ENCODE results near the gene MYOT. TPM values are rescaled to one million over a fixed set of nuclear protein-coding genes. Genes with fewer than 3 reads are reported as not detected.

Gene MYOT
- total and polyA plus RNA-seq, 10 of the 15 experiments (the other 5 are each of a cell fraction or from before 2014, with no cell fraction given): 0.15 to 1.5 (median 0.53) TPM; not detected in 5

DNA sequence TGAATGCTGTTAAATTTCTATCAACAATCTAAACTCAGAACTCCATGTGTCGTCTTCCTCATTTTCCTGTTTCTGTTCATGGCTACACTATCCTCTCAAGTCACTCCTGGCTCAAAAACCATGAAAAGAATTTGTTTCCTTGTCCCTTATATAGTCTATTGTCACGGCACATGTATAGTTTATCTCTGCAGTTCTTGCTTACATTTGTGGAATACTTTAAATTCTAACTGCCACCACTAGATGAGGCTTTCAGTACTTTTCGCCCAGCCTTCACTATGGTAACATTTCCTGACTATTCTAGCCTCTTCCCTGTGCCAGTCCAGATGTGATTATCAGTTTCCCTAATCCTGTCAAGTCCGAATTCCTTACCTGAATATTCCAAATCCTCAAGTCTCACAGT is 56.2 kb downstream of the MYOT start:
- H2AFZ ChIP-seq (ENCODE audit: control insufficient read depth, low read depth, low read length): no peak overlapping the region
- POLR2A ChIA-PET: no interaction called here
- H3K27me3 ChIP-seq (replicated peaks in 1 of 2; ENCODE audit: control insufficient read depth in 2 of 2, insufficient read depth in 2 of 2, low read length in 1 of 2): no peaks in the 10 kb centered on the region
- in situ Hi-C loops (cut with MboI): no loop called here
- H3K9ac ChIP-seq (ENCODE audit: control insufficient read depth, insufficient read depth, low read length): no peak overlapping the region
- intact Hi-C loops (cut with micrococcal nuclease; ENCODE audit: unreplicated experiment): no loop called here
- H3K79me2 ChIP-seq (ENCODE audit: control insufficient read depth, insufficient read depth, low read length): no peaks in the 10 kb centered on the region
- H3K27ac ChIP-seq (ENCODE audit: control insufficient read depth, insufficient read depth): no peak overlapping the region
- no peaks in the 10 kb centered on the region for H3K9me3 ChIP-seq (replicated peaks; ENCODE audit: control insufficient read depth, insufficient read depth, low read length)
- no peak overlapping the region for H3K4me2 ChIP-seq (ENCODE audit: control insufficient read depth, insufficient read depth)
- no peak overlapping the region for H3K4me3 ChIP-seq
- RAD21 ChIA-PET (ENCODE audit: unreplicated experiment): no interaction called here
- CTCF ChIA-PET: interaction anchor here (0.6 to 1.7 kb wide), 2 partner anchors 146 to 209 kb away, joined by 3 read pairs; no protein-coding TSS in a partner anchor
- DNase-seq (ENCODE audit: low read depth, low spot score) (no peak), FAIRE-seq (no peak), ATAC-seq (no peak)
- TF ChIP-seq ZNF24 (IDR thresholded peaks at IDR 0.05): no peak
- TF ChIP-seq TCF12 (IDR thresholded peaks at IDR 0.05; ENCODE audit: low read depth, low read length): no peak
- TF ChIP-seq, protein P1, sequence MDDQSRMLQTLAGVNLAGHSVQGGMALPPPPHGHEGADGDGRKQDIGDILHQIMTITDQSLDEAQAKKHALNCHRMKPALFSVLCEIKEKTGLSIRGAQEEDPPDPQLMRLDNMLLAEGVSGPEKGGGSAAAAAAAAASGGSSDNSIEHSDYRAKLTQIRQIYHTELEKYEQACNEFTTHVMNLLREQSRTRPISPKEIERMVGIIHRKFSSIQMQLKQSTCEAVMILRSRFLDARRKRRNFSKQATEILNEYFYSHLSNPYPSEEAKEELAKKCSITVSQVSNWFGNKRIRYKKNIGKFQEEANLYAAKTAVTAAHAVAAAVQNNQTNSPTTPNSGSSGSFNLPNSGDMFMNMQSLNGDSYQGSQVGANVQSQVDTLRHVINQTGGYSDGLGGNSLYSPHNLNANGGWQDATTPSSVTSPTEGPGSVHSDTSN (IDR thresholded peaks at IDR 0.05; ENCODE audit: insufficient replicate concordance, low read depth, low read length): no peak
- no peak for TF ChIP-seq SMC3 (IDR thresholded peaks at IDR 0.05; ENCODE audit: borderline replicate concordance, low read length)
- no peak for TF ChIP-seq CREB1 (IDR thresholded peaks at IDR 0.05; ENCODE audit: low read depth)
- no peak for TF ChIP-seq CHD4 (IDR thresholded peaks at IDR 0.05)
- TF ChIP-seq TAF1 (IDR thresholded peaks at IDR 0.05; ENCODE audit: borderline replicate concordance, low read depth, low read length): no peak
- TF ChIP-seq HDAC6 (IDR thresholded peaks at IDR 0.05; ENCODE audit: unreplicated experiment): no peak
- TF ChIP-seq HDGF (IDR thresholded peaks at IDR 0.05): no peak
- TF ChIP-seq, protein P2, sequence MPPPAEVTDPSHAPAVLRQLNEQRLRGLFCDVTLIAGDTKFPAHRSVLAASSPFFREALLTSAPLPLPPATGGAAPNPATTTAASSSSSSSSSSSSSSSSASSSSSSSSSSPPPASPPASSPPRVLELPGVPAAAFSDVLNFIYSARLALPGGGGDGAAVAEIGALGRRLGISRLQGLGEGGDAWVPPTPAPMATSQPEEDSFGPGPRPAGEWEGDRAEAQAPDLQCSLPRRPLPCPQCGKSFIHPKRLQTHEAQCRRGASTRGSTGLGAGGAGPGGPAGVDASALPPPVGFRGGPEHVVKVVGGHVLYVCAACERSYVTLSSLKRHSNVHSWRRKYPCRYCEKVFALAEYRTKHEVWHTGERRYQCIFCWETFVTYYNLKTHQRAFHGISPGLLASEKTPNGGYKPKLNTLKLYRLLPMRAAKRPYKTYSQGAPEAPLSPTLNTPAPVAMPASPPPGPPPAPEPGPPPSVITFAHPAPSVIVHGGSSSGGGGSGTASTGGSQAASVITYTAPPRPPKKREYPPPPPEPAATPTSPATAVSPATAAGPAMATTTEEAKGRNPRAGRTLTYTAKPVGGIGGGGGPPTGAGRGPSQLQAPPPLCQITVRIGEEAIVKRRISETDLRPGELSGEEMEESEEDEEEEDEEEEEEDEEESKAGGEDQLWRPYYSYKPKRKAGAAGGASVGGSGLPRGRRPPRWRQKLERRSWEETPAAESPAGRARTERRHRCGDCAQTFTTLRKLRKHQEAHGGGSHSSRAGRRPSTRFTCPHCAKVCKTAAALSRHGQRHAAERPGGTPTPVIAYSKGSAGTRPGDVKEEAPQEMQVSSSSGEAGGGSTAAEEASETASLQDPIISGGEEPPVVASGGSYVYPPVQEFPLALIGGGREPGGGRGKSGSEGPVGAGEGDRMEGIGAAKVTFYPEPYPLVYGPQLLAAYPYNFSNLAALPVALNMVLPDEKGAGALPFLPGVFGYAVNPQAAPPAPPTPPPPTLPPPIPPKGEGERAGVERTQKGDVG (CRISPR knock-in tag; IDR thresholded peaks at IDR 0.05): no peak
- no peak for TF ChIP-seq NBN (IDR thresholded peaks at IDR 0.05)
- TF ChIP-seq MEF2A (IDR thresholded peaks at IDR 0.05; ENCODE audit: insufficient read depth, low read depth, low read length): no peak
- TF ChIP-seq ZNF207 (IDR thresholded peaks at IDR 0.05; ENCODE audit: borderline replicate concordance): no peak
- TF ChIP-seq RBBP5 (conservative IDR thresholded peaks at IDR 0.05): no peak
- TF ChIP-seq ZZZ3 (IDR thresholded peaks at IDR 0.05; ENCODE audit: control insufficient read depth, insufficient read length, low read depth): no peak
- no peak for TF ChIP-seq CBFB (IDR thresholded peaks at IDR 0.05; ENCODE audit: low read depth)
- TF ChIP-seq MTA3 (IDR thresholded peaks at IDR 0.05; ENCODE audit: borderline replicate concordance, low read length): no peak
- TSS peak; percentile 38 for BruUV-seq (replicated peaks)
- peaks cover 0 to 6% of the 10 kb centered on the region in 2 experiments; a peak in 2 of 4 replicates for H3K36me3 ChIP-seq (ENCODE audit: control insufficient read depth in 2 of 2, insufficient read depth in 2 of 2, low read length in 1 of 2)
- SMC1A ChIA-PET (ENCODE audit: uncharacterized antibody, unreplicated experiment): no interaction called here
- no peaks in the 10 kb centered on the region for H4K20me1 ChIP-seq (ENCODE audit: control insufficient read depth, insufficient read depth)
- WGBS (ENCODE audit: insufficient coverage, insufficient replicate concordance, low lambda C conversion rate, missing lambda C conversion rate): 67% methylated on average over 4 of the region's 4 CpGs
- H3K4me1 ChIP-seq (ENCODE audit: control insufficient read depth, insufficient read depth, low read length): no peaks in the 10 kb centered on the region
